PC-9 (cell line): ENCODE data around the gene ADAMTS3.

Experiments used
- EZH2 ChIP-seq: fragments of 200-600 bp; sonication (generic); IDR thresholded peaks from 2 replicates; pipeline ENCODE4 v1.8.0; 2017; ENCODE audit warnings: antibody characterized with exemption, low read depth
- TF ChIP-seq, protein P1 (sequence below): fragments of 200-600 bp; sonication (generic); conservative IDR thresholded peaks from 2 replicates; pipeline ENCODE4 v1.6.1; 2017; ENCODE audit warnings: mixed run types, antibody characterized with exemption, mild to moderate bottlenecking, moderate library complexity

DNA sequence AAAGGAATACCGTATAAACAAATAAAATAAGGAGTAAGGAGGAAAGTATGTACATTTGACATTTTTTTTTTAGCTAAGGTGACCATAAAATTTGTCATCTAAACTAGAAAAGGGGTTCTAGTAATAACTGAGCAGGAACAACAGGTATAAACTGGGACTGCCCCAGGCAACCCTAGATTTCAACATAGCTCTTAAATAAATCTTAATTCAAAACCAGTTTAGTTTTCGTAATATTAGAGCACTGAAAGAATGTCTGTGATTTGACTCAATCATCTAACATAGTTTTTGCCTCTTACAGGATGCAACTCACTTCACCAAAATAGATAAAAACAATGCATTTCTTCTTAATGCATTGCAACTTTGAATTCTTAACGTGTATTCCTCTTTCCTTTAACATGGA lies 257.7 kb downstream of the ADAMTS3 start:
- no peak for TF ChIP-seq EZH2
- TF ChIP-seq, protein P1, sequence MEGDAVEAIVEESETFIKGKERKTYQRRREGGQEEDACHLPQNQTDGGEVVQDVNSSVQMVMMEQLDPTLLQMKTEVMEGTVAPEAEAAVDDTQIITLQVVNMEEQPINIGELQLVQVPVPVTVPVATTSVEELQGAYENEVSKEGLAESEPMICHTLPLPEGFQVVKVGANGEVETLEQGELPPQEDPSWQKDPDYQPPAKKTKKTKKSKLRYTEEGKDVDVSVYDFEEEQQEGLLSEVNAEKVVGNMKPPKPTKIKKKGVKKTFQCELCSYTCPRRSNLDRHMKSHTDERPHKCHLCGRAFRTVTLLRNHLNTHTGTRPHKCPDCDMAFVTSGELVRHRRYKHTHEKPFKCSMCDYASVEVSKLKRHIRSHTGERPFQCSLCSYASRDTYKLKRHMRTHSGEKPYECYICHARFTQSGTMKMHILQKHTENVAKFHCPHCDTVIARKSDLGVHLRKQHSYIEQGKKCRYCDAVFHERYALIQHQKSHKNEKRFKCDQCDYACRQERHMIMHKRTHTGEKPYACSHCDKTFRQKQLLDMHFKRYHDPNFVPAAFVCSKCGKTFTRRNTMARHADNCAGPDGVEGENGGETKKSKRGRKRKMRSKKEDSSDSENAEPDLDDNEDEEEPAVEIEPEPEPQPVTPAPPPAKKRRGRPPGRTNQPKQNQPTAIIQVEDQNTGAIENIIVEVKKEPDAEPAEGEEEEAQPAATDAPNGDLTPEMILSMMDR = no peak
